Kidney epithelial cell (primary cell): ENCODE results near the gene CPED1. TPM values are rescaled to one million over a fixed set of nuclear protein-coding genes. Genes with fewer than 3 reads are reported as not detected.
A peak's percentile ranks its signal among the peaks of the same experiment; 100 is the strongest.

Source experiments
- DNase-seq: peaks from one replicate; pipeline ENCODE4 v3.0.0-alpha.2; 2010; ENCODE audit warnings: low read depth
- H3K27me3 ChIP-seq: 2 replicates; pipeline ENCODE4 v1.6.0; 2011; ENCODE audit warnings: low read length; ENCODE audit not compliant: control insufficient read depth, insufficient read depth
- H3K36me3 ChIP-seq: 2 replicates; pipeline ENCODE4 v1.5.1; 2011; ENCODE audit warnings: low read length; ENCODE audit not compliant: control insufficient read depth, insufficient read depth
- H3K4me3 ChIP-seq: 2 replicates; pipeline ENCODE4 v1.5.1; 2011; ENCODE audit warnings: low read depth, mild to moderate bottlenecking, control low read depth, low read length
- CTCF ChIP-seq: IDR thresholded peaks from 2 replicates; pipeline ENCODE4 v1.5.1; 2011; ENCODE audit warnings: mild to moderate bottlenecking, moderate library complexity, low read length, control low read depth, inconsistent platforms; ENCODE audit not compliant: insufficient read depth, poor library complexity, severe bottlenecking
- total RNA-seq: library from RNA; depleted of rRNA; stranded (reverse); fragments of >200 nt; gene quantifications from 2 replicates; pipeline ENCODE4 v1.2.3, GENCODE V29; 2015

CPED1 gene
- total RNA-seq, 1 donor from 2014 or later, result 3.2 TPM

- H3K27me3 ChIP-seq, result no peaks in the 10 kb centered on the region
- no peaks in the 10 kb centered on the region for H3K36me3 ChIP-seq
- no peak for DNase-seq
- TF ChIP-seq CTCF, result no peak
- H3K4me3 ChIP-seq, result no peak overlapping the region
Measured at GRCh38 chr7:121337398-121337797, 348.9 kb downstream of the CPED1 start.

GRCh38 chr7:121339082-121339481, 350.6 kb downstream of the CPED1 start:
- Histone ChIP-seq H3K36me3 (peaks cover 1% of the 10 kb centered on the region), H3K27me3 (no peaks in the 10 kb centered on the region), H3K4me3 (no peak overlapping the region)
- no peak for TF ChIP-seq CTCF
- DNase-seq, result no peak

GRCh38 chr7:121341933-121342332, 353.4 kb downstream of the CPED1 start:
- peak; percentile 7 for DNase-seq
- Histone ChIP-seq H3K27me3 (no peaks in the 10 kb centered on the region), H3K36me3 (peaks cover 1% of the 10 kb centered on the region), H3K4me3 (no peak overlapping the region)
- TF ChIP-seq CTCF, result no peak

GRCh38 chr7:121342631-121343030, 354.1 kb downstream of the CPED1 start:
- DNase-seq, result no peak

GRCh38 chr7:121343302-121343701, 354.8 kb downstream of the CPED1 start:
- DNase-seq, result peak; percentile 9
- no peaks in the 10 kb centered on the region for H3K27me3 ChIP-seq
- no peak for TF ChIP-seq CTCF
- H3K4me3 ChIP-seq, result no peak overlapping the region
- H3K36me3 ChIP-seq, result peaks cover 1% of the 10 kb centered on the region

More at GRCh38 chr7:121342631-121343030, 354.1 kb downstream of the CPED1 start:
- Histone ChIP-seq H3K36me3 (peaks cover 1% of the 10 kb centered on the region), H3K4me3 (no peak overlapping the region), H3K27me3 (no peaks in the 10 kb centered on the region)
- no peak for TF ChIP-seq CTCF

- DNase-seq, result no peak
Measured at GRCh38 chr7:121344093-121344492, 355.6 kb downstream of the CPED1 start.

More at GRCh38 chr7:121344093-121344492, 355.6 kb downstream of the CPED1 start:
- H3K27me3 ChIP-seq, result no peaks in the 10 kb centered on the region
- peaks cover 1% of the 10 kb centered on the region for H3K36me3 ChIP-seq
- TF ChIP-seq CTCF, result no peak
- no peak overlapping the region for H3K4me3 ChIP-seq
